Cardiac muscle cell (in vitro differentiated cells and primary cell): Measurements from ENCODE around the gene NAA38. TPM values are rescaled to one million over a fixed set of nuclear protein-coding genes. Genes with fewer than 3 reads are reported as not detected.

Source experiments
- DNase-seq, 2 donors: peaks; one replicate each; pipeline versions ENCODE4 v3.0.0 to v3.0.0-alpha.2; 2010 to 2017; ENCODE audit warnings: low read depth in 1 of 2, low spot score in 1 of 2
- H3K27ac ChIP-seq: fragments of 200-600 bp; sonication (generic); 2 replicates; pipeline ENCODE4 v1.5.1; 2016
- H3K27me3 ChIP-seq: fragments of 200-600 bp; sonication (generic); 2 replicates; pipeline ENCODE4 v1.6.0; 2016; ENCODE audit warnings: control low read depth
- H3K36me3 ChIP-seq: fragments of 200-600 bp; sonication (generic); 2 replicates; pipeline ENCODE4 v1.5.1; 2016; ENCODE audit warnings: control low read depth
- H3K4me1 ChIP-seq: fragments of 200-600 bp; sonication (generic); 2 replicates; pipeline ENCODE4 v1.8.1; 2017; ENCODE audit warnings: low read depth, mild to moderate bottlenecking, mixed run types
- H3K4me3 ChIP-seq: fragments of 200-600 bp; sonication (generic); 2 replicates; pipeline ENCODE4 v1.5.1; 2016; ENCODE audit warnings: mild to moderate bottlenecking
- H3K9me3 ChIP-seq: fragments of 200-600 bp; sonication (generic); 2 replicates; pipeline ENCODE4 v1.5.1; 2017; ENCODE audit warnings: low read depth, mild to moderate bottlenecking, control low read depth
- CTCF ChIP-seq: IDR thresholded peaks from 2 replicates; pipeline ENCODE4 v1.5.1; 2012; ENCODE audit warnings: low read depth, mild to moderate bottlenecking, low read length
- polyA plus RNA-seq: library from polyadenylated mRNA; unstranded; fragments of >200 nt; fragmentation: Nextera tagmentation; extraction: Ambion mirVana; gene quantifications from 2 replicates; pipeline ENCODE4 v1.2.1, GENCODE V29; 2016
- total RNA-seq: library from RNA; depleted of rRNA; stranded (reverse); fragments of >200 nt; gene quantifications from 2 replicates; pipeline ENCODE4 v1.2.3, GENCODE V29; 2016

NAA38 gene
- total and polyA plus RNA-seq, 2 experiments from 2014 or later: 107 to 168 TPM

GRCh38 chr17:7848131-7848579, 9.2 kb downstream of the NAA38 start:
- Histone ChIP-seq H3K27me3 (no peaks in the 10 kb centered on the region), H3K4me3 (no peak overlapping the region), H3K4me1 (peaks cover 5% of the 10 kb centered on the region), H3K9me3 (no peaks in the 10 kb centered on the region), H3K36me3 (peaks cover 57% of the 10 kb centered on the region), H3K27ac (no peak overlapping the region)
- TF ChIP-seq CTCF: no peak
- no peak for DNase-seq

- Histone ChIP-seq H3K27ac (no peak overlapping the region), H3K9me3 (no peaks in the 10 kb centered on the region), H3K4me3 (no peak overlapping the region), H3K36me3 (peaks cover 52% of the 10 kb centered on the region), H3K4me1 (peaks cover 5% of the 10 kb centered on the region), H3K27me3 (no peaks in the 10 kb centered on the region)
- DNase-seq: no peak
- TF ChIP-seq CTCF: no peak
Measured at GRCh38 chr17:7846765-7847661, 10.3 kb downstream of the NAA38 start.

- DNase-seq: no peak
- Histone ChIP-seq H3K27ac (no peak overlapping the region), H3K27me3 (no peaks in the 10 kb centered on the region), H3K4me3 (no peak overlapping the region), H3K4me1 (peaks cover 8% of the 10 kb centered on the region), H3K36me3 (peaks cover 50% of the 10 kb centered on the region), H3K9me3 (no peaks in the 10 kb centered on the region)
- no peak for TF ChIP-seq CTCF
Measured at GRCh38 chr17:7846063-7846735, 11.2 kb downstream of the NAA38 start.

- no peak for DNase-seq
- Histone ChIP-seq H3K27ac (peak overlapping the region; percentile 74), H3K27me3 (no peaks in the 10 kb centered on the region), H3K9me3 (no peaks in the 10 kb centered on the region), H3K4me1 (peaks cover 14% of the 10 kb centered on the region), H3K36me3 (peaks cover 45% of the 10 kb centered on the region), H3K4me3 (no peak overlapping the region)
- no peak for TF ChIP-seq CTCF
Measured at GRCh38 chr17:7845359-7846062, 11.8 kb downstream of the NAA38 start.
